ENCODE data around the gene MAP1A.

The MAP1A gene

DNA sequence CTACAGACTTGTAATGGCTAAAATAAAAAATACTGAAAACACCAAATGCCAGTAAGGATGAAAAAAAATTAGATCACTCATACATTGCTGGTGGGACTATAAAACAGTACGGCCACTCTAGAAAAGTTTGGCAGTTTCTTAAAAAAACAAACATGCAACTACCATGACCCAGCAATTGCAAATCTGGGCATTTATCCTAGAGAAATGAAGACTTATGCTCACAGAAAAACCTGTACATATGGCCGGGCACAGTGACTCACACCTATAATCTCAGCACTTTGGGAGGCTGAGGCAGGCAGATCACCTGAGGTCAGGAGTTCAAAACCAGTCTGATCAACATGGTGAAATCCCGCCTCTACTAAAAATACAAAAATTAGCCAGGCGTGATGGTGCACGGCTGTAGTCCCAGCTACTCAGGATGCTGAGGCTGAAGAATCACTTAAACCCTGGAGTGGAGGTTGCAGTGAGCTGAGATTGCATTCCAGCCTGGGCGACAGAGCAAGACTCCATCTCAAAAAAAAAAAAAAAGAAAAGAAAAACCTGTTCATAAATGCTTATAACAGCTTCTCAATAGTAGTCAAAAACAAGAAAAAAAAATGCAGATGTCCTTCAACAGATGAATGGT lies 30.0 kb upstream of the MAP1A start:
- no peak overlapping the region for H3K4me3 ChIP-seq (ENCODE audit: low read length)
- DNase-seq (ENCODE audit: low read depth): no peak
- TF ChIP-seq, protein P1, sequence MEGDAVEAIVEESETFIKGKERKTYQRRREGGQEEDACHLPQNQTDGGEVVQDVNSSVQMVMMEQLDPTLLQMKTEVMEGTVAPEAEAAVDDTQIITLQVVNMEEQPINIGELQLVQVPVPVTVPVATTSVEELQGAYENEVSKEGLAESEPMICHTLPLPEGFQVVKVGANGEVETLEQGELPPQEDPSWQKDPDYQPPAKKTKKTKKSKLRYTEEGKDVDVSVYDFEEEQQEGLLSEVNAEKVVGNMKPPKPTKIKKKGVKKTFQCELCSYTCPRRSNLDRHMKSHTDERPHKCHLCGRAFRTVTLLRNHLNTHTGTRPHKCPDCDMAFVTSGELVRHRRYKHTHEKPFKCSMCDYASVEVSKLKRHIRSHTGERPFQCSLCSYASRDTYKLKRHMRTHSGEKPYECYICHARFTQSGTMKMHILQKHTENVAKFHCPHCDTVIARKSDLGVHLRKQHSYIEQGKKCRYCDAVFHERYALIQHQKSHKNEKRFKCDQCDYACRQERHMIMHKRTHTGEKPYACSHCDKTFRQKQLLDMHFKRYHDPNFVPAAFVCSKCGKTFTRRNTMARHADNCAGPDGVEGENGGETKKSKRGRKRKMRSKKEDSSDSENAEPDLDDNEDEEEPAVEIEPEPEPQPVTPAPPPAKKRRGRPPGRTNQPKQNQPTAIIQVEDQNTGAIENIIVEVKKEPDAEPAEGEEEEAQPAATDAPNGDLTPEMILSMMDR (conservative IDR thresholded peaks at IDR 0.05; ENCODE audit: low read length): no peak

DNA sequence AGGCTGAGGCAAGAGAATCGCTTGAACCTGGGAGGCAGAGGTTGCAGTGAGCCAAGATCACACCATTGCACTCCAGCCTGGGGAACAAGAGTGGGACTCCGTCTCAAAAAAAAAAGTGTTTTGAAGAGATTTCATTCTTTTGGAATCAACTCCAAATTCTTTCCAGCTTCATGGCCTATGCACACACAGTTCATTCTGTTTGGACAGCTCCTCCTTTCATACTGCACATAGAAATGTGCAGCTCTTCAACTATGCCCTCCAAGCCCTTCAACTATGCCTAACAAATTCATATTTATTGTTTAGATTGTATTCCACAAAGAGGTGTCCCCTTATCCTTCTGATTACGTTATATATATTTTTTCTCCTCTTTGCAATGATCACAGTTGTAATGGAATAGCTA lies 28.6 kb upstream of the MAP1A start:
- TF ChIP-seq, protein P1 (conservative IDR thresholded peaks at IDR 0.05; ENCODE audit: low read length): no peak
- H3K4me3 ChIP-seq (ENCODE audit: low read length): no peak overlapping the region
- DNase-seq (ENCODE audit: low read depth): no peak

DNA sequence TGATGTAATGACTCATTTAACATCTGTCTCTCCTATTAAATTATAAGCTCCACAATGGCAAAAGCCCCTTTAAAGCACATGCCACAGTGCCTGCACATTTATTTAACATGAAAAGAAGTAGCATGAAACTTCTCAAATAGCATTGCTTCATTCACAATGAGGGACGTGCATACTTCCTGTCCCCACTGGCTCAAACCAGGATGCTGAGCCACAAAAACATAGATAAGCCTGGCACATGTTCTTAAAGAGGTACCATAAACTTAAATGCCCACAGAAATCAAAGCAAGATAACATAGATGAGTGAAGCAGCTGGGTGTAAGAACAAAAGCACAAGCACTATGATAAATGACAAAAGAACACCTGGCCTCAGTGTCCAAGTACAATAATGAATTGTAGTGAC lies 28.2 kb upstream of the MAP1A start:
- no peak for DNase-seq (ENCODE audit: low read depth)
- TF ChIP-seq, protein P1 (conservative IDR thresholded peaks at IDR 0.05; ENCODE audit: low read length): no peak
- H3K4me3 ChIP-seq (ENCODE audit: low read length): no peak overlapping the region

DNA sequence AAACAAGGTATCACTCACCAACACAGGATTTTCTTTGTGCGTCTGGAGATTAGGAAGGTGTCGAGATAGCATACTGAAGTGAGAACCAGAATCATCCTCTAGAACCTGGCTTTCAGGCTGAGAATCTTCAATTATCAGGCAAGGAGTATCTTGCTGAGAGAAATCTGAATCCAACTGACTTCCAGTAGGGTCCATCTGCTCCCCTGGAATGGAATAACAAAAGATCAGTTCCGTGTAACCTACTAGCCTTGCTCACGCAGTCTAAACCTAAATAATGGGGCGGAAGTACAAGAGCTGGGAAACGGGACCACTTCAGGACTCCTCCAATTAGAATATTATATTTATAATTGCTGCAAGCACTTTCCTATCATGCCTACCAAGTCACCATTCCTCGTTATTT lies 25.1 kb upstream of the MAP1A start:
- no peak for DNase-seq (ENCODE audit: low read depth)
- TF ChIP-seq, protein P1 (conservative IDR thresholded peaks at IDR 0.05; ENCODE audit: low read length): no peak
- H3K4me3 ChIP-seq (ENCODE audit: low read length): peak overlapping the region; percentile 98

DNA sequence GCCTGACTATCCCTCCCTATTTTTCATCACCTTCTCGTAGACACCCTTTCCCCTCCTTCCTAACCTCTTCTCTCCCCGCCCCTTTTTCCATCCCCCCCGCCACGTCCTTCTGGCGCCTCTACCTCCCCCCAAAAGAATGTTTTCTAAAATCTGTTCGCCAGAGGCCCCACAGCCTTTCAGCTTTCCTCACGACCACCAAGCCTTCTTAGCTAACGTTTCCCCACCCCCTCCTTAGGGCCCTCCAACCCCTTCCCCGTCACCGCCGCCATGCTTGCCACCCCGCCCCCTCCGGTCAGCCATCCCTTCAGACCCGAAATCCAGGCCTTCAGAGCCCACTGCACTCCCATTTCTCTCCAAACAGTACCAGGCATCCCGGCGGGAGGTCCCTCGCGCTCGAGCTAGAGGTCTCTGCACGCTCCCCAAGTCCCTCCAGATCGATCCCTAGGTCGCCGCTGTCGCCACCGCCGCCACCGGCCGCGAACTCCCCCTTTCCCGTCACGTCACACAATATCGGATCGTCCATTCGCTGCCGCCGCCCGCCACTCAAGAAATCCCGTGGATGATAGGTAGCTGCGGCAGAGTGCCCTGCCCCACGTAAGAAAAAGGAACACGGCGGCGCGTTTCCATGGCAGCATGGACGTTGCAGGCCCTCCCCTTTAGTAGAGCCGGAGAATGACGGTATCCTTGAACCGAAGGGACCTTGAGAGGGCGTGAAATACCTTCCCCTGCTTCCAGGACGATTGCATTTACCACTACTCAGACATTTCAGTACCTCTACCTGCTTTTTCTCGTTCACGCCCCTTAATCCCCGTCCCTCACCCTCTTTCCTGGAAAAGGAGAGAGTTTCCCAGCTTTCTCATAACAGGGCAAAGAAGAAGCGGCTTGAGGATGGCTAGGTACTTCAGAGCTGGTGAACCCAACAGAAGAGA lies 24.5 kb upstream of the MAP1A start, which contains the start of gene TP53BP1:
Gene TP53BP1 (minus strand): TSS at position 484 of the 929 bp plus-strand sequence. CDS start 113 bp downstream, at position 371.
- peak; percentile 94 for DNase-seq (ENCODE audit: low read depth)
- TF ChIP-seq, protein P1 (conservative IDR thresholded peaks at IDR 0.05; ENCODE audit: low read length): no peak
- H3K4me3 ChIP-seq (ENCODE audit: low read length): peak within 1 kb of the TSS; percentile 98

DNA sequence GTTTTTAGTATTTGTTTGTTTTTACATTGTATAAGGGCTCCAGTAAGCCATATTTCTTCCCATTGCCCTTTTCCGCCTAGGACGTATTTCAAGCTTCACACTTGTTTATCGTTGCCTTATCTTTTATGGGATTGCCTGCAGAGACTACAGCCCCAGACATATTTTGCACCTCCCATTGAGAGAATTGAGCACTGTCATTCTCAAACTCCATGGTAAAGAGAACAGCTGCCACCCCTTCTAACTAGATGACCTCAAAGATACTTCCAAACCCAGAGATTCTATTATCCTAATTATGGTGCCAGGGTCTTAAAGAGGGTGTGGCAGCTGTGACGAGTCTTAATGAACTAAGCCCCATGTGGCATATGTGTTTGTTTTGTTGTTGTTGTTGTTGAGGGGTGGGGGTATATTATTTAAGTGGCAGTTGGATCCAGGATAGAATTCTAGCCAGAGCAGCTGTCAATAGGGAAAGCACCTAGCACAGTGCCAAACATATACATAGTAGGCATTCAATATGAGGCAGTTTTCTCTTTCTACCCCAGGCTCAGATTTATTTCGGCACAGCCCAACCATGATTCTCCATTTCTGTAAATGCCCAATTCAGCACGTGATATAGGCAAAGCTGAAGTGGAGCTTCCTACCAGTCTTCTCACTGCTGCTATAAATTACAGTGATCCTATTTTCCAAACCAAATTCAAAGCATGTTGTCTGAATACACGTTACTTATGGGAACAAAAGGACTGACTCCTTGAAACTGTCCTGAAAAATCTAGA lies 23.5 kb upstream of the MAP1A start:
- TF ChIP-seq, protein P1 (conservative IDR thresholded peaks at IDR 0.05; ENCODE audit: low read length): no peak
- no peak for DNase-seq (ENCODE audit: low read depth)
- H3K4me3 ChIP-seq (ENCODE audit: low read length): peak overlapping the region; percentile 98; the same call in 1 of the 2 replicates

Measured in AG10803 (cell line).